ENCODE results near the gene EXOSC9.
"Not testable (repeated sequence)": the region's sequence is repeated elsewhere in the genome, so short reads cannot be mapped to it uniquely, and the experiment has no call there.

Gene EXOSC9, protein sequence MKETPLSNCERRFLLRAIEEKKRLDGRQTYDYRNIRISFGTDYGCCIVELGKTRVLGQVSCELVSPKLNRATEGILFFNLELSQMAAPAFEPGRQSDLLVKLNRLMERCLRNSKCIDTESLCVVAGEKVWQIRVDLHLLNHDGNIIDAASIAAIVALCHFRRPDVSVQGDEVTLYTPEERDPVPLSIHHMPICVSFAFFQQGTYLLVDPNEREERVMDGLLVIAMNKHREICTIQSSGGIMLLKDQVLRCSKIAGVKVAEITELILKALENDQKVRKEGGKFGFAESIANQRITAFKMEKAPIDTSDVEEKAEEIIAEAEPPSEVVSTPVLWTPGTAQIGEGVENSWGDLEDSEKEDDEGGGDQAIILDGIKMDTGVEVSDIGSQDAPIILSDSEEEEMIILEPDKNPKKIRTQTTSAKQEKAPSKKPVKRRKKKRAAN

DNA sequence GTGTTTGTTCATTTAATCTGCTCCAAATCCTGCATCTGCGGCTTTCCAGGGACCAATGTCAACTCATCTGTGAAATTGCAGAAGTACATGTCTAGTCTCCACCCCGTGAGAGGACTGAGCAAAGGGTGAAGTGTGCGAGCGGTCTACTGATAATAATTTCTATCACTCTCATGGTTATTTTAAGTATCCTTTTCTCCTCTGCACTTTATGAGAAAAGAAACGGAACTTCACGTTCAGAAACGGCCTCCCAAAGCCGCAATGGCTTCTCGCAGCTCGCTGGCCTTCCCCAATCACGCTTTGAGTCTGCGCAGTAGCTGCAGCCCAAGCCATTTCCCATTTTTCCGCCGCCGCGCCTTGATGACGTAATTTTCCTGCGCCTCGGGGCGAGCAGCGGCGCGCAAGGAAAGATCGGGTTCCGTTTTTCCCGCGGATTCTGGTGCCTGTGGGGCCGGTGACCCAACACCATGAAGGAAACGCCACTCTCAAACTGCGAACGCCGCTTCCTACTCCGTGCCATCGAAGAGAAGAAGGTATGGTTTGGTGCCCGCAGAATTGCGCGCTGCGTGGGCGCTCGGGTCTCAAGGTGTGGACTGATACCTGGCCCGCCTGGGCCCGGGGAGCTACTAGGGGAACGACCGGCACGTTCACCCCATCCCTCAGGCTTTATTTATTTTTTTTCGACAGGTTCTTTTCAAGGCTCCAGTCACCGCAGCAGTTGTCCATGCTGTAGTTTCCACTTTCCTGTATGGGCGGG is at the start of gene EXOSC9:
EXOSC9 (plus strand) TSS at position 363 of the 754 bp plus-strand sequence; CDS start at position 465, 102 bp downstream.
- peak; percentile 91 for DNase-seq (ENCODE audit: low spot score)

DNA sequence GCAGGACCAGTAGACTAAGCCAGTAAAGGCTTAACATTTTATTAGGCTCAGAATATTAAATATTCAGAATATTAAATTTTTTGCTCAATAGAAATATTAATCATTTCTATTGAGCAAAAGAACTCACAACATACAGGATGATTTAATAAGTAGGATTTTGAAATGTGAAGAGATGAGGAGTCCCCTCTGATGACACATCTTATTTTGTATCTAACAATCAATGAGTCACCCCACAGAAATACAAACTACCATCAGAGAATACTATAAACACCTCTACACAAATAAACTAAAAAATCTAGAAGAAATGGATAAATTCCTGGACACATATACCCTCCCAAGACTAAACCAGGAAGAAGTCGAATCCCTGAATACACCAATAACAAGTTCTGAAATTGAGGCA is 49.0 kb upstream of the EXOSC9 start:
- not testable (repeated sequence) for DNase-seq (ENCODE audit: low spot score)

DNA sequence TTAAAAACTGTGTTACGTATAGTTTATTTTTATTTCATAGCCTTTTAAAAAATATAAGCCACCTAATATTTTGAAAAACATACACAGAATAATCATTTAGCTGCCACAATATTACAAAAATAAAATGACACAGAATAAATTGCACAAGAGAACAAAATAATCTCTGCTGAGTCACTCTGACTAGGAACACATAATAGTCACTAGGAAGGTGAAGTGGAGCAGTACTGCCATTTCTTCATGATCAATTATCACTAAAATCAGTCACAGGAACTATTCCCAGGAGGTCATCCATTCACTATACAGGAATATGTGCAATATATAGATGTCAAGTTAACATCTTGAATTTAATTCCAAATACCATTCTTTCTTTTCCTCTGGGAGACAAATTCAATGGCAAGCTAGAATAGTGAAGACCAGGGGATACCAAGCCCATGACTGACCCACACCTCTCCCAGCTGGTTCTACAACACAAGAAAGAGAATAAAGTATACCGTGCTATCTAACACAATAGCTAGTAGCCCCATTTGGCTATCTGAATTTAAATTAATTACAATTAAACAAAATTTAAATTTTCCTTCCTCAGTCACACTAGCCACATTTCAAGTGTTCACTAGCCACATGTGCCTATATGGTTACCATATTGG is 42.1 kb upstream of the EXOSC9 start:
- no peak for DNase-seq (ENCODE audit: low spot score)

DNA sequence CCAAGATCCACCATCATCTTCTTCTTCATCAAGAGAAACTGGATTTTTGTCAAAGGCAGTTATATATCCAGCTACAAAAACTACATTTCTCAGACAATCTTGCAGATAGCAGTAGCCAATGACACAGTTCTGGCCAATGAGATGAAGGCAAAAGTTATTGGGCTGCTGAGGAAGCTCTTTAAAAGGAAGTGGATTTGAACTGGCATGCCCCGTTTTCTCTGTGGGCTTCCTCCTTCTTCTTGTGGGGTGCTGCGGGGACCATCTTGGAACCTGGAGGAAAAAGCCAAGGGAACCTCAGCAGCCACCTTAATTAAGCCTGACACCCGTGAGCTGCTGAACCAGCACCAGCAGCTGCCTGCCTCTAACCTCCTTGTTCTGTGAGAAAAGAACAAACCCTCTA is 40.9 kb upstream of the EXOSC9 start:
- no peak for DNase-seq (ENCODE audit: low spot score)

DNA sequence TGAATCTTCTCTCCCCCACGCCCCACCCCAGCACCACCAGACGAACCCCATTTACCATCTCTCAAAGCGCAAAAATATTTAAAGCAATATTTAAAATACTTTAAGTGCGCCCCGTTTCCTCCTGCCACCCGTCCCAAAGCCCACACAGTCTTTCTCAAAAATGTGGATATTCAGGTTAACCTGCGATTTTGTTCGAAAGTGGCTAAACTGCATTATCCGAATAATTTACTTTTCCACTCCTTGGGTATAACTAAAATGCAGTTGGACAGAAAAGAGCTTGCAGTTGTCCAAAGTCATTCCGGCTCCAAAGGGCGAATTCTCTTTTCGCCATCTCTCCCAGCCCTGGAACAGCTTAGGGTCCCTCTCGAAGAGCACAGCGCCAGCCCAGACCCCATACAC is 36.8 kb upstream of the EXOSC9 start:
- no peak for DNase-seq (ENCODE audit: low spot score)

DNA sequence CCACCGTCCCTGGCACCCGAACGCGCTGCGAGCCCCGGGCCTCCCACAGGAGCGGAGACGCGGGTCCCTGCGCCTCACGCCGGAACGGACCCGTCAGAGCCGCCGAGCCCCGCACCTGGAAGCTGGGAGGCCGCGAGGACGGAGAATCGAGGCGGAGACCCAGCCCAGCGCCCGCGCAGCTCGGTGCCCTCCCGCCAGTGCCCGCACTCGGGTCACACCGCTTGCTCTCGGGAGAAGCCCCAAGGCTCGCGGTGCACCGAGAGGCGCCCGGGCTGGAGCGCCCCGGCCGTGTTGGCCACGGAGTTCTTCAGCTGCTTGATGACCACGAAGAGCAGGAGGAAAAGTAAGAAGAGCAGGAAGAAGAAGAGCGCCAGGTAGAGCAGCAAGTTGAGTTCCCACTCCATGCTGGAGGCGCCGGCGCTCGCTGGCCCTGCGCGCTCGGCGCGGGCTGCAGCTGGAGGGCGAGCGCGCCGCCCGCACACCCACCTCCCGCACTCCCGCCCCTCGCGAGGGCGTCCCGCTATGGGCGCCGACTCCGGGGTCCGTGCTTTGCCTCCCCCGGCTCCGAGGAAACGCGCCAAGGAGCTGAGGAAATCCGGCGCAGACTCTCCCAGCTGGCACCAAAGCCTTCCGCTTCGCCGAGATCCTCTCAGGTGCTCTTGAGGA is 36.3 kb upstream of the EXOSC9 start, which contains the start of gene SMIM43:
SMIM43 (minus strand) TSS at position 463 of the 666 bp plus-strand sequence; CDS start at position 404, 59 bp downstream.
- DNase-seq (ENCODE audit: low spot score): no peak

DNA sequence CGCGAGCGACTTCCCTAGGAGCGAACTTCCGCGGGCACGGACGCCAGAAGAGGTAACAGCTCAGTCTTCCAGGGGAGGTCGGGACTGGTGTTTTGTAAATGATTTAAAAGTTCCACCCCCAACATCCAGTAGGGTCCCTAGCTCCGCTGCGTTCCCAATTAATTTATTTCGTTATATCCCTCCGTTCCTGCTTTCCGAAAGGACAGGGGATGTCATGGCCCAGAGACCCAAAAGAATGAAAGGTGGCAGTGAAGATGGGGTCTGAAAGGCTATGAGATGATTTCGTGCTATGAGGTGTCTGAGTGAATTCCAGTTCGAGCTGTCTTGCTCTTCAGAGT is 35.8 kb upstream of the EXOSC9 start:
- no peak for DNase-seq (ENCODE audit: low spot score)

DNA sequence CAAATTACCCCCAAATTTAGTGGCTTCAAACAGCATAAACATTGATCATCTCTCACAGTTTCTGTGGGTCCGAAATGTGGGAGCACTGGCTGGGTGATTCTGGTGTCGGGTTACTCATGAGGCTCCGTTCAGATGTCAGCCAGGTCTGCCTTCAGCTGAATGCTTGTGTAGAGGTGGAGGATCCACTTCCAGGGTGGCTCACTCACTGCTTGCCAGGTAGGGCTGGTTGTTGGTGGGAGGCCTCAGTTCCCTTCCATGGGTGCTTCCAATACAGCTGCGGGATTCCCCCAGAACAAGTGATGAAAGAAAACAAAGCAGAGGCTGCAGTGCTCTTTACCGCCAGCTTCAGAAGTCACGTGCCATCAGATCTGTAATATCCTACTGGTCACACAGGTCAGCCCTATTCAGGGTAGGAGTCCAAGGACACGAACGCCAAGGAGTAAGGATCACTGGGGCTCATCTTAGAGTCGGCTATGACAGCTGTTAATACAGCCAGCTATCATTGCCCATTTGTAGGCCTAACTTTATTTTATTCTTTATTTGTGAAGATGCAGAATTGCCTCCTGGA is 35.1 kb upstream of the EXOSC9 start:
- DNase-seq (ENCODE audit: low spot score): no peak

DNA sequence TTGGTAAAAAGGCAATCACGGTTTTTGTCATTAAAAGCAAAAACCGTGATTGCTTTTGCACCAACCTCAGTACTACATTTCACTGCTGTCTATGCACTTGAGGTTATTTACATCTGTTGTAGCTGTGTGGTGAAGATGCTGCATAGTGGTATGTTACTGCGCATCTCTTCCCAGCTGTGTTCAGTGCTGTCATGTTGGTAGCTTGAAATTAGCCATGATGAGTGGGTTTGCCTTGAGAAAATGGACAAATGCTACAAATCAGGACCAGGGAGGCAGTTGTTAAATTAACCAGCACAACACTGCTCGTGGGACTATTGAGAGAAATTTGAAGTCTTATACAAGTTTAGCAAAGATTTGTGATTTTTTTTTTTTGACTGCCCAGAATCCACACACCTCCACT is 34.0 kb upstream of the EXOSC9 start:
- no peak for DNase-seq (ENCODE audit: low spot score)

DNA sequence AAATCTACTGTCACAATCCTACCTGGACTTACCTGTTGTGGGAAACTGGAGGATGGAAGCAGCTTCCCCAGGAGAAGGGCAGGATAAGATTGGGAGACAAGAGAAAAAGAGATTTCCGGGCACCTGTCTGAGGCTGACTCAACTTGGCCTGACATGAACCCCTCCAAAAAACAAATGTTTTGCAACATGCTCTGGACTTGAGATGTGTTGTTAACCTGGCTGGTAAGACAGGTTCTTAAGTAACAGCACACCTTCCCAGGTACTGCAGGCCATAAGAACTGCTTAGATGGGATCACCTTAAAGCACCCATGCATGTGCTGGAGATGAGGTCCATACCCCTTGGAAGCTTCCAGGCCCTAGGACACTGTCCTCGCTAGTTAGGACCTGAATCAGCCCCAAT is 31.8 kb upstream of the EXOSC9 start:
- no peak for DNase-seq (ENCODE audit: low spot score)

DNA sequence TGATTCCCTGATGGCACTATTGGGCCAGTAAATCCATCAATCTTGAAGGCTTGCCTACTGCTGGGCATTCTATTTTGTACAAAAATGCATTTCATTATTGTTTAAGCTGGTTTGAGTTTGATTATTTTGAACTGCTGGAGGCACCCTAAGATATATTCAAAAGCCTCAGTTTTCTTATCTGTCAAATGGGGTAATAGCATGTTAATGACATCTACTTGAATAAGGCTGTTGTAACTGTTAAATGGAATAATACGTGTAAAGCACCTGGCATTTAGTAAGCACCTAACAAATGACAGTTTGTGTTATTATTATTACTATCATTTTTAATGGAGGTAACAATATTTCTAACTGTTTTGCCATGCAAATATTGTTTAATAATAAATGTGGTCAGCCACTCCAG is 29.3 kb upstream of the EXOSC9 start:
- no peak for DNase-seq (ENCODE audit: low spot score)

DNA sequence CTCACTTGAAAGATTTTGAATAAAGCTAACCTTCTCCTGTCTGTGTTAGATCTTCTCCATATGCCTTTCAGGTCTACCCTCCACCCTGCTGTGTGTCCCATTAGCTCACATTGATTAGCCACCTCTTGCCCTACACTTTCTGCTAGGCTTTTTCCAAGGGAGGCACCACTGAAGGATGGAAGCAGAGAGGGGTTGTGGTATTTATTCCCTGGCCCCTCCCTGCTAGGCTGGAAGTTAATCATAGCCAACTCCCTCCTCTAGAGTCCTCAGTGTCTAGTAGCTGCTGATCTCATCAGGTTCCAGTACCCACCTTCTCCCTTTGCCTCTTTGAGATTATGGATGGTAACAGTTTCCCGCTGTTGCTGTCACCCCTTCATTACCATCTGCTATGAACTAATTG is 27.2 kb upstream of the EXOSC9 start:
- no peak for DNase-seq (ENCODE audit: low spot score)

DNA sequence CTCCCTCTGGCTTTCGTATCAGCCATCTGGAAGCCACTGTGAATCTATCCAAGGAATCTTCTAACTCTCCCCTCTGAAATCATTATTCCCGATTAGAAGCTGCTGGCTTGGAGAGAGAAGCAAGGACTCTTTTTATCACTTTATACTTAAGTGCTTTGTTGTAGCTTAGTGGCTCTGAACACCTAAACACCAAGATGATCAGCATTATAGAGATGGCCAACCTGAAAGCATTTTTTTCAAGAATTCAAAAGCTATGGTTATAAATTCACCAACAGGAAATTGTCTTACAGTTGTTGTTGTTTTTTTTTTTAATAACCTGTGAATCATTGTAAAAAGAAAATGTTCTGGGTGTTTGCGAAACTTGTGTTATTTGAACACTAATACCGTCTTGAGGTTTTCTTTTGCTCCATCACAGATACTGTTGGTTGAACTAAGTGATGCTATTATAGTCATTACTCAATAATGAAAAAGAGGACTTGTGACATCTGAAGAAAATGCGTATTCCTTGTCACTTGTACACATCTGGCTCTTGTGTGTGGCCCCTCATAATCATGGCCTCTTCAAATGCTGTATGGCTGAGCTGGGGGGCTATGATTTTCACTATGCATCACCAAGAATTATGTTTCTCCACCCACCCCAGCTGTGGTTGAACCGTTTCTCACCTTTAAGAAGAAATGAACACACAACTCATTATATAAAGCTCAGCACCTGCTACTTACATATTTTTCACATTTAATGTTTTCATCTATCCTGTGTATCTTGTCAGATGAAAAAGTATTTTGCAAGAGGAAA is 24.3 kb upstream of the EXOSC9 start:
- no peak for DNase-seq (ENCODE audit: low spot score)

DNA sequence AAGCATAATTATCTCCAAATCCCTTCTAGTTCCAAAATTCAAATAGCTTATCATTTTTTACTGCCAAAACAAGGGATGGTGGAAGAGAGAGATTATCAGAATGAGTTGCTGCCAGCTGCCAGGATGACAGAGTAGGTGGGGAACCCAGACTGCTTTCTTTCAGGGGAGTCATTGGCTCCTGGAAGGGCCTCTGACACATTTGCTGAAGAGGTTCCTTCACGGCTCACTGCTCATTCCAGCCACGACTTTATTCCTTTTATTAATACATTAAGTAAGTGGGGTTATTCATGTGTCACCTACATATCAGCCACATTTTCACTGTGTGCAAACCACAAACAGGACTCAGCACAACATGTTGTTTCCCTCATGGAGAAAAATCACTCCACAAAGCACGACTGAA is 23.5 kb upstream of the EXOSC9 start:
- DNase-seq (ENCODE audit: low spot score): no peak

DNA sequence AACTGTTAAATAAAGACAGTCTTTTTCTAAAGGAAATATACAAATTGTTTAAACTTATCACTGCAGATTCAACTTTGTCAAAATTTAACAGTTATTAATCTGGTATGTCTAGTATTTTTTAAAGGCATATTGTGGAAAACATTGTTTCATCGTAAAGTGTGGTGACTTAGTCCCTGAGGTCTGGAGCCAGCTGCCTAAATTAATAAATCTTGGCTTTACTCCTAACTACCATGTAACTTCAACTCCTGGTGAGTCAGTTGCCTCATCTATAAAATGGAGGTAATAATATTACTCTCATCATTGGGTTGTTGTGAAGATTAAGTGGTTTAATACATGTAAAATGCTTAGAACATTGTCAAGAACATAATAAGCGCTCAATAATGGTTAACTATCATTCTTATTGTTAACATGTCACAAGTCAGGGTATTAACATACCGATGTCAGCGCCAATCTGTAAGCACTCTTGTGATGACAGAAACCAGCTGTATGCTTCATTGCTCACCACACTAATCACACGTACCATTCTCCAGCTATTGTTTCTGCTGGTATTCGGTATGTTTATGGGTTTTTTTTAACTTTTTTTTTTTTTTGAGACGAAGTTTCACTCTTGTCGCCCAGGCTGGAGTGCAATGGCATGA is 22.0 kb upstream of the EXOSC9 start:
- no peak for DNase-seq (ENCODE audit: low spot score)

DNA sequence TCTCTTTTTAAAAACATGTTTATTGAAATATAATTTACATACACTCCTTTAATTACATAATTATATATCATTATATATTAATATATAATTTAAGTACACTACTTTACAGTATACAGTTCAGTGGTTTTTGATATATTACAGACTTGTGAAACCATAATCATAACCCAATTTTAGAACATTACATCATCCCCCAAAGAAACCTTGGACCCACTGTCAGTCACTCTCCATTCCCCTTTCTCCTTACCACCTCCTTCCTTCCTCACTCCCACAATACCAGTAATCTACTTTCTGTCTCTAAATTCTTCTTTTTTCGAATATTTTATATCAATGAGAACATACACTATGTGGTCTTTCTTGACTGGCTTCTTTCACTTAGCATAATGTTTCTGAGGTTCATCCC is 17.9 kb upstream of the EXOSC9 start:
- DNase-seq (ENCODE audit: low spot score): no peak

DNA sequence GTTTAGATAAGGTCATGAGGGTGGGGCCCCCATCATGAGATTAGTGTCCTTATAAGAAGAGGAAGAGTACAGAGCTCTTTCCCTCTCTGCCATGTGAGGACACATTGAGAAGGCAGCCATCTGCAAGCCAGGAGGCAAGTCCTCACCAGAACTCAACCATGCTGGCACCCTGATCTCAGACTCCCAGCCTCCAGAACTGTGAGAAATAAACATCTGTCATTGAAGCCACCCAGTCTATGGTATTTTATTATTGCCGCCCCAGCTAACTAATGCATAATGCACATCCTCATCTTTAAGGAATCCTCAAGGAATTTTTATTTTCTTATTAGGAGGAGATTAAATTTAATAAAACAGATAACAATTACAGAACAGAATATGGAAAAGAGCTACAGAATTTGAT is 16.7 kb upstream of the EXOSC9 start:
- no peak for DNase-seq (ENCODE audit: low spot score)

DNA sequence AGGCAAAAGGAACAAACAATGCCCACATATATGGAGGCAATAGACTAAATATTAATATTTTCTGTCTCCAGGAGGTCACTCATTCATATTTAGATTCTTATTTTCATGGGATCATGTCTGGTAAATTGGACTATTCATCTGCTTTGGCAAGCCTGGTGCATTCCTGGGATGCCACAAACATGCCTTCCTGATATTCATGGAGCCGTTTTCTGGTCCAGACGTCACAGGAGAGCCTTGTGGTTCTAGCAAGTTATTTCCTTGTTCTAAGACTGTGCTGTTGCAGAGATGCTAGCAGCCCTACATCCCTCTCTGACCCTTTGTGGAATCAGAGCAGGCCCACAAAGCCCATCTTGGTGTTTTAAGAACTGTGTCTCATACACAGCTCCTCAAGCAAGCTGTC is 16.1 kb upstream of the EXOSC9 start:
- no peak for DNase-seq (ENCODE audit: low spot score)

DNA sequence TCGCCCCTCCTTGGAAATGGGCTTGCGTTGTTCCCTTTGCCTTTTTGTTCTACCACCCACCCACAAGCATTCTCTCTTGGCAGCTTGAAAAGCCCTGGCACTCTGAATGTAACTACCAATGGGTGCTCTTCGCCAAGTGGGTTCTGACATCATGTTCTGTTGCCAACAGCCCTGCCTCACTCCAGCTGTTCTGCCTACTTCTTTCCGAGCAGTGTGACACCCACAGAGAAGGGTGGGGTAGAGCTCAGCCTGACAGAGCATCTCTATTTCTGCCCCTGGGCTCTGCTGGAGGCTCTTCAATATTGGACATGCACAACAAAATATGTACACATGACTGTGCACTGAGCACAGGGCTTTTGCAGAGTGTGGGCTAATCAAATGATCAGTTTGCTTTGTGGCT is 15.6 kb upstream of the EXOSC9 start:
- peak; percentile 7 for DNase-seq (ENCODE audit: low spot score)

DNA sequence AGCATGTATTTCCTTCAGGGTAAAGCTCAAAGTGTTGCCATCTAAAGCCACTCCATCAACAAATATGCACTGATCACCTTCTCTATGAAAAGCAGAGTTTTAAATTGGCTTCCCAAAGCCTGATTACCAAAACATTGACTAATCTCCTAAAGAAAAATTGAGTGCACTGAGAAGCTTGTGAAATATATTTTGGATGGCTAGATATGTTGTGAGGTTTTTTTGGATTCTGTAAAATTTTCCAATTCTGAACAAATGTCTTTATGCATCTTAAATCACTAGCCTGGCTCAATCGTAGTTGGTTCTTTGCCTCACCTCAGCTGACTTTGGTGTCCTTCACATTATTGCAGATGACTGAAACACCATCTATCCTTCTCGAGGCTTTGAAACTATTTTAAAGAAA is 14.9 kb upstream of the EXOSC9 start:
- DNase-seq (ENCODE audit: low spot score): no peak

DNA sequence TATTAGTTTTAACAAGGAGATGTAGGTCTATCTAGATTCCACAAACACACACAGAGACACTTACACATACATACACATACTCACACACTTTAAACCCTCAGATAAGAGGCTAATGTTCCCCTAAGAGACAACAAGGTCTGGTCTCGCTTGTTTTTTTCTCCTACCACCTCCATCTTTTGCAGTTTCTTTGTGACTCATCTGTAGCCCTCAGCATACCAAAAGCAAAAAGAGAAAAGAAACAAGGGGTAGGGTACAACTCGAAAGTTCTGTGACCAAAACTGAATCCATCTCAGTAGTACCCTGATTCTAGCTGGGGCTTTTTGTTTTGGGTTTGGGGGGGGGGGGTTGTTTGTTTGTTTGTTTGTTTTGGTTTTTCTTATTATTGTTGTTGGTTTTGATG is 12.2 kb upstream of the EXOSC9 start:
- no peak for DNase-seq (ENCODE audit: low spot score)
